Left ventricle myocardium superior (tissue), 1 donor: Measurements from ENCODE around the gene C11orf65. TPM values are rescaled to one million over a fixed set of nuclear protein-coding genes. Genes with fewer than 3 reads are reported as not detected.

Source experiments
- ATAC-seq: fragments of 200-7000 bp; cut with Tn5 transposase; one replicate; pipeline ENCODE4 v1.9.1; 2020; ENCODE audit warnings: mild to moderate bottlenecking, moderate library complexity
- DNase-seq: peaks from one replicate; pipeline ENCODE4 v3.0.0-alpha.2; 2020
- intact Hi-C: fragments of 100-400 bp; cut with micrococcal nuclease; formaldehyde crosslinking; loops from one replicate; pipeline ENCODE4 v1.11.0; 2022
- long read RNA-seq: library from polyadenylated mRNA; unstranded; transcript quantifications from one replicate; pipeline ENCODE4 v2.0.0, GENCODE V29; 2021
- total RNA-seq: library from RNA; stranded (reverse); fragmentation: NEBNext Ultra II Directional; extraction: Animal tissue kit (Norgen Biotek cat#: 25700); gene quantifications from one replicate; pipeline ENCODE4 v1.2.1, GENCODE V29; 2021
- donor health status: DM: no; HTN: yes; CAD: no; lungs with severe emphysema.

Gene C11orf65, protein sequence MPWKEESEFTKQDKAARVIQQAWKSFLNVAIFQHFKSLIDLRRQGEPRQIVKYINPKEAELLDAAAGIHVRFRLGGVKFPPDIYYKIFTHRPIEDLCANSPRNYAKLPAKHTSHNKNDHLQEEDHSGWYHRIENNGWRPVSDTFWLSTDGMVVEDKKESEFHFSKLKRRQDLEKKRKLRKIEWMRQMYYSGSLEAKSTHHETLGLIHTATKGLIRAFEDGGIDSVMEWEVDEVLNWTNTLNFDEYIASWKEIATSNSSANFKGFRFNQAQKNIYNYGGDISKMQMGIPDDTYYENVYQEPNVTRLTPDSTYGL
- total RNA-seq: 0.69 TPM
- long read RNA-seq, partial matches to known transcripts: 0 of 1 reads
- long read RNA-seq, other reads (novel, unspliced or antisense): 1 of 1 reads

DNA sequence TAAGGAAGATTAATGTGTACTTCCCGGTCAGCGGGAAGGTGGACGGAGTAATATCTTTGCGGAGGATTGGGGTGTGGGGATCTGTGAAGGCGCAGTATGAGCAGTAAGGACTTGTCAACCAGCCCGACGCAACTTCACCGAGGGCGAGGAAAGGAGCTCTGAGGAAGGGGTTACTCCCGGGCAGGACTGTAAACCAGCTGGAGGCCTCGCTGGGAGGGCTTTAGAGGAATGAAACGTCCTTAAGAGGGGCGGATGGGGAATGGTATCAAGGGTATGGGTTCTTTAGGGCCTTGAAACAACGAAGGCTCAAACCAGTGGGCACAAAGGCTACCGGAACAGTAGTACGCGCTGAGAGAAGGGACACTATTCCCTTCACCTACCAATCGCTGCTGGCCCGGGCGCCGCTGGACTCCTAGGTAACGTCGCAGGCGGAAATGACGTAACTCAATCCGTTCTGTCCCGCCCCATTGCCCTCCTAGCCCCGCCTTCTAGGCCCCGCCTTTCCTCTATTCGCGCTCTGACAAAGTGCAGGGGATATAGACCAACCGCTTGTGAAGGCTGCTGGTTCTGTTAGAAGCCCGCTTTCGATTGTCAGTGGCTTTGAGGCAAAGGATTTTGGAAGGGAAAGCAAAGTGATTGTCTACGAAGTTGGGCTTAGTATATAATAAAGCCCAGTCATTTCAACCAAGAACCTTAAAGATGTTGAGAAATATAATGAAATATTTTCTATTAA lies at the start of gene C11orf65:
TSS of gene C11orf65 (minus strand) at position 439 of the 733 bp plus-strand sequence. CDS start 5,970 bp downstream, outside the sequence.
- peak; percentile 100 for ATAC-seq
- DNase-seq: peak; percentile 96
- intact Hi-C loops: loop anchor here (5.0 kb wide), 1 partner anchor 245 kb away; the partner anchor contains the start of genes ATM and NPAT

DNA sequence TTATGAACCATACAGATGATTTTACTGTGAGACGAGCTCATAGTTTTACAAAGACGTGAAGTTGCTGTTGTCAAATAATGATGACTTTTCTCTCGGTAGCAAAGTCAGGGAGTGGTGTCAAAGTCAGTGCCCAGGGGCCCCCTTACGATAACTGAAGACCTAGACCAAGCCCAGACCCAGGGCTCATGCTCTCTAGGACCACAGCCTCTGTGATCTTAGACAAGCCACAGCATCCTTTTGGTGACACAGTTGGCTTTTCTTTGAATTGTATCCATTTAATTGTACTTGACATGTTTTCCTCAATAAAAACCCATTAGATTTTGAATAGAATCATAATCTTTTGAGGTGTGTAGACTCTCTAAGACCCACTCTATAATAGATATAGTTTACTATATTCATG lies 48.8 kb upstream of the C11orf65 start:
- ATAC-seq (no peak), DNase-seq (no peak)
- intact Hi-C loops: no loop called here

DNA sequence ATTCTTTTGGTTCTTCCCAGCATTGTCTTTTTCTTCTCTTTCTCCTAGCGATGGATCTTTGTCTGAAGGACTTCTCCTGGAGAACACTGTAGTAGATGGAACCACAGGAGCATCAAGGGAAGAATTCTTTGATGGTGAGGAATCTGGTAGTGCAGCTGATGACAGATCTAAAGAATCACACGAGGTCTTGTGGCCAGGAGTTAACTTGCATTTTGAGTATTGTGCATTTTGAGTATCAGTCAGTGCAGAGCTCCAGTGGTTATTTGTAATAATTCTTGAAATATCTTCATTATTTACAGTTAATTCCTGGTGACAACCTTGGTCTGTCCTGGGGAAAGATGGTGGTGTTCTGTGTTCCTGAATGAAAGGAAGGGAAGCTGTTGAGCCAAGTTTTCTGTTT lies 45.4 kb upstream of the C11orf65 start:
- ATAC-seq: no peak
- intact Hi-C loops: no loop called here
- DNase-seq: no peak

DNA sequence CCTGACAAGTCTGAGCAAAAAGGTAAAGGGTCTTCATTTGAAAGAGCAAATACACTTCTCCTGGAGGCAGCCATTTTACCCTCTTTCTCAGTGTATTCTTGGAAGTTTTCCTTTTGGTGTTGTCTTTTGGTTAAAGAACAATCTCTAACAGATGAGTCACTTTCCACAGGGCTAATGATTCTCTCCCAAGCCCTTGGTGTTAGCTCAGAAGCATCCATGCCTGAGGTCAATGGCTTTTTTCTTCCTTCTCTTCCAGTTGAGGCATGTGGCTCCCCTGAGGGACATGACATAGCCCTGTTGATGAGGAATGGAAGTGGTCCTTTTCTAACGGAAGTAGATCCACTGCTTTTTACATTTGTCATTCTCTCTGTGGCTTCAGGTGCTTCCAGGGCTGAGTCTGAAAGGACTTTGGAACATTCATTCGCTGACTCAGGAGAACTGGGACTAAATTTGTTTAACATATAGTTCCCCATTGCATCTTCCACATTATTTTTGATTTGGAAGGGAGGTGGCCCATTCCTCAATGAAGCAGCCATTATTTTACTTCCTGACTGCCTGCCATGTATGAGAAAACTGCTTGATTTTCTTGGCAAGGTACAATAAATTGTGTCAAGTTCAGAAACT lies 44.6 kb upstream of the C11orf65 start:
- ATAC-seq (no peak), DNase-seq (no peak)
- intact Hi-C loops: no loop called here

DNA sequence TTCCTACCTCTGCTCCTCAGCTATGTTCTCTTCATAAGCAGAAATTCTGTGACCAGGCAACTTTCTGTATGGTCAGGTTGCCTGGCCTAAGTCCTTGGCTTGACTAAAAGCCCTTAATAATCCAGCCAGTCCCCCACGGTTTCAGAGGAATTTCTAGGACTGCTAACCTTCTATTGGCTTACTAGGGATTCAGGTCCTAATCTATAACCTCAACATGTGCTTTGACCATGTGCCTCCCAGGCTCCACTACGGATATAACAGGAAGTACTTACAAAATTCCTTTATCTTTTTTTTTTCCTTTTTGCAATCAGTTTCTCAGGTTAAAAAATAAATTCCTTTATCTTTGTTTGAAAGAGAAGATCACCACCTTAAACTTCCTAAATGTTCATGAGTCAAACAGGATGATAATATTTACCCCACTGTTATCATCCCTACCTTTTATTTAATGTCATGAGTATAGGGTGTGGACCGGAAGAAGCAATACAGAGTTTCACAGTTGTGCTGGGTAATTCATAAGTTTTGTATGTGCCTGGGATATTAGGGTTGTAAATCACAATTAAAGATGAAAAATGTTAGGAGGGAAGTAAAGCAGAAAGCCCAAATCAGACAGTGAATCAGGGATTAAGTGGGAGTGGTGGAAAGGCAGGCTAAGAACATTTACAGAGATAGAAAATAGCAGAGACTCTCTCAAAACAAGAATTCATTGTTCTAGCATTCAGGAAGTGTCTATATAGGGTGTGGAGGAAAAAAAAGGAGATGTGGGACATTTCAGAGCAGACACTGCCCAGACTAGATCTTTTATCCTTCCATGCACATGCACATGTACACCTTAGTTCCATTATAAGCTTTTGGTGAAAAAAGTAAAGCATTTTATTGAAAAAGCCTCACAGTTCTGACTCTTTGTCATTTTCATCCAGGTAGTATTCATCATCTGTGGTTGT lies 41.6 kb upstream of the C11orf65 start:
- DNase-seq: no peak
- no peak for ATAC-seq
- intact Hi-C loops: no loop called here

DNA sequence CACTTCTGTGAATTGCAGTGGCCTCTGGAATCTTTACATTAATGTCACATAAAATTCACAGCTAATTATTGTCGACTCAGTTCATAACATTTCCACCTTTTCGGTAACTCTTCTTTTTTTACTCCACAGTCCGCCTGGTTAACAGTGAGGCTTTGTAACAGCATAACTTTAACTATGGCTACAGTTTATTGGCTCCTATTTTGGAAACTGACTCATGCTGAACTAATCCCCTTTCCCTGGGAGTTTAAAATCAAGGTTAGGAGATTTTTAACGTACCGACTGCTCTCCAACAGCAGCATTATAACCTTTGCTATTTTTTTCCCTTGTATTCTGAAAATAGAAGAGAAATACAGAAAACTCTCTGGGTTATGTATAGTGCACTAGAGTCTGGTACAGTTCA lies 34.1 kb upstream of the C11orf65 start:
- DNase-seq (no peak), ATAC-seq (no peak)
- intact Hi-C loops: no loop called here

DNA sequence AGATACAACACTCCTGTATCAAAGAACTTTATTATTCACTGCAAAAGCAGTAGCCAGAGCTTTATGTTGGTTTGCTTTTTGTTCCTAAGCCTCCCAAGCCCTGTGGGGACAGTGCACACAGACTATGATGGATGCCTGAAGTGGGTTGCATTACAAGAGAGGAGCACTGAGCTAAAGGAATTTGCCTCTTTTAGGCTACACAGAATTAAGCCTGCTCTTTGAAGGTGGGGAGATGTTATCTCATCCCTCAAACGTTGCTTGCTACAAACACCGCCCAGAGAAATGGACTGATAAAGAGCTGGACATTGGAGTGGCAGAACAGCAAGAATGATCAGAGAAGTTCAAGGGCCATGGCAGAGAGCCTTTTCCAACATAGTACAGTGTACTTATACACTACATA lies 33.4 kb upstream of the C11orf65 start:
- DNase-seq (no peak), ATAC-seq (no peak)
- intact Hi-C loops: no loop called here

DNA sequence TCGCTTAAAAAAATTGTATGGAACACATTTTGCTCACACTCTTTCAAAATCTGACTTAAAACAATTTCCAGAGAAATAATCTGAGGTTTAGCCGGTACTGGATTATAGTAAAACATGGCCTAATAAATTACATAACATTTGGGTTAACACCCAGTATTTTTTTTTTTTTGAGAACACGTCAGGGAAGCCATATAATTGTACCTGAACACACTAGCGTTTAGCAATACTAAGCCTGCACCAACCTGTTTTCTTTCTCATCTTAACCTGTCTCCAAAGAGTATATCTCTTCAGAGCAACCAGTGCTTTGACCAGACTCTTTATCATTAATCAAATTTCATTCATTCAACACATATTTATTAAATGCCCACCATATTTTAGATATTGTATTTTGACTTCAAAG lies 32.8 kb upstream of the C11orf65 start:
- intact Hi-C loops: no loop called here
- ATAC-seq (no peak), DNase-seq (no peak)

DNA sequence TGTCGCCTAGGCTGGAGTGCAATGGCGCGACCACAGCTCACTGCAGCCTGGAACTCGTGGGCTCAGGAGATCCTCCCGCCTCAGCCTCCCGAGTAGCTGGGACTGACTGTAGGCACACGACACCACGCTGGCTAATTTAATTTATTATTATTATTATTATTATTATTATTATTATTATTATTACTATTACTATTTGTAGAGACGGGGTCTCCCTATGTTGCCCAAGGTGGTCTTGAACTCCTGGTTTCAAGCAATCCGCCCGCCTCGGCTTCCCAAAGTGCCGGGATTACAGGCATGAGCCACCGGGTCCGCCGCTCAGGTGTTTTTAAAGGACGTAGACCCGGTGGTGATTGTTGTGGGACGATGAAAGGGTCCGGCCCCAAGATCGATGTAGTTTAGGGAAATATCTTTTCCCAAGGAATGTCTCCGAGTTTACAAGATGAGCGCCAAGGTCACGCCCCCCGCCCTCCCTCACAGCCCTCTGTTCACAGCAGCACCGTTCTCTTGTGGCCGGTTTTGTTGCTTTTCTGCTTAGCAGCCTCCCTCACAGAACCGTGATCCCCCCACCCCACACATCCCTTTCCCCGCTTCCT lies 31.6 kb upstream of the C11orf65 start:
- intact Hi-C loops: no loop called here
- DNase-seq: peak; percentile 25
- no peak for ATAC-seq

DNA sequence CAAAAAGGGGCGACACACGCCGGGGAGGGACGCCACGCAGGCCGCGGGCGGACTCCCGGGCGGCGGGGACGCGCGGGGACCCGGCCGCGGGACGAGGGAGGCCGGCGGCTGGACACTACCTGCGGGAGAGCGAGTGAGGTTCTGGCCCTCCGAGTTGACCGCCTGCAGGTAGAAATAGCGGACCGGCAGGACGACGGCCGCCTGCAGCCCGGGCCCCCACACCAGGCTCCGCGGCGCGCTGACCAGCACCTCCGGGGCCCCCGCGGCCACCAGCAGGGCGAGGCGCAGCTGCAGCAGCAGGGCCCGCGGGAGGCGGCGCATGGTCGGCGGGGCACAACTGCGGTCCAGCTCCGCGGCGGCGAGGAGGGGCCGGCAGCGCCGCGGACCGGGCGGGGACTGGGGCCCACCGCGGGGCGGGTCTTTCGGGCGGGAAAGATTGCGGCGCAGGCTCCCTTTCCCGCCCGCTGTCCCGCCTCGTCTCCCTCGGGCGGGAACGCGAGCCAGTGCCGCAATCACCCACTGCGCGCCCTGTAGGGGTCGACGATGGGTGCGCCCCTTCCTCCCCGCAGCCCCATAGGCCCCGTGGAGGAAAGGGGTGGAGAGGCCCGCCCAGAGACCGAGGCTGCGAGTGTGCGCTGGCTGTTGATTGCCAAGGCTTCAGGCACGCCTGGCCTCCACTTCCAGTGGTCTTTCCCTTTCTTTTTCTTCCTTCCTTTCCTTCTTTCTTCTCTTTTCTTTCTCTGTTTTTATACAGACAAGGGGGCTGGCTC lies 30.9 kb upstream of the C11orf65 start, which contains the start of gene POGLUT3:
TSS of gene POGLUT3 (minus strand) at position 339 of the 770 bp plus-strand sequence. CDS start at position 321, 18 bp downstream.
- ATAC-seq (peak; percentile 92), DNase-seq (peak; percentile 79)
- intact Hi-C loops: no loop called here

DNA sequence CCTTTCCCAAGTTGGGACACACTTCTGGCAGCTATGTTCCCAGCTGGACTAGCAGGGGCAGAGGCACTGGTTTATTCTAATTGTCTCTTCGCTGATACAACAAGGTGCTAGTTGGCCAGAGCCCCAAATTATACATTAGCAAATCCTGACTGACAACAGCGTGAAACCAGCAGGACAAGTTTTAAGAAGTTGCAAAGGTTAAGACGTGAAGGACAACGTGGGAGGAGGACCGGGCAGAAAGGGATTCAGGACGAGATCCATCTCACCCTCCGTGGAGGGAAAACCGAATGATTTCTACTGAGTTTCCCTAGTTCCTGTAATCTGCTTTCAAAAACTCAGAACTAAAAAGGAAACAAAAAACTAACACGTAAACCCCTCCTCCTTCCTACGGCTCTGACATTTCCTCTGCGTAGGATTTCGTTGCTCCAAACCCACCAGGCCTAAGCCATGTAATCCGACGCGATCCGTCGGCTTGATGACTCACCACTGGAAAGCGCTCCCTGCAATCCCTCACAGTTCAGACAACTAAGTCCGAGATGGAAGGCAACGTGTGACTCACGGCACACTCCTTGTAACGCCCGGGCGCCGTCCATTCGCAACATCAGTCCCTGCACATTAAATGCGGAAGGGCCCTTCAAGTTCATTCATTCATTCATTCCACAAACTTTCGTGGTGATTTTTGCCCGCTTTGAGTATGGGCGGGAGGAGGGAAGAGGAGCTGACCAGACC lies 30.2 kb upstream of the C11orf65 start:
- ATAC-seq (peak; percentile 94), DNase-seq (peak; percentile 83)
- intact Hi-C loops: no loop called here

DNA sequence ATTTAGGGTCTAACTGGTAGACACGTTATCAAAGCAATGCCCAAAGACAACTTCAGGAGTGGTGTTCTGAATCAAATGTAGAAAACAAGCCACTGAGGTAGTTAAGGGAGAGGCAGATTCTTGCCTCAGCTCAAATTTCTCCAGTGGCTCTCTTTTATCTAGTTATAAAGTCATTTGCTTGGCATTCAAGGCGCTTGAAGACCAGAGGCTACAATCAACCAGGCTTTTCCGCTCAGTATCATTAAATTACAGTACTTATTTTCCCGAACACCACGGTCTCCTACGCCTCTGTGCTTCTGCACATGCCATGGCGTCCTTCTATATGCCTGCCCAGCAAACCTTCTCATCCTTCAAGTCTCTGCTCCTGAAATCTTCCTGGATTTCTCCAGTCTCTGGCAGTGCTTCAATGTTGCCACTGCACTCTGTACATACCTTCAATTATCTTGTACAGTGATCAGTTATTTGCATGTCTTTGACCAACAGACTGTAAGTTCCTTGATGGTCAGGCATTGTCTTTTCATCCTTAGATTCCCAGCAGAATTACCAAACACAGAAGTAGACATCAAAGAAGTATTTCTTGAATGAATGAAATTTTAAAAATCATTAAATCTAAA lies 29.4 kb upstream of the C11orf65 start:
- intact Hi-C loops: no loop called here
- ATAC-seq (no peak), DNase-seq (no peak)

DNA sequence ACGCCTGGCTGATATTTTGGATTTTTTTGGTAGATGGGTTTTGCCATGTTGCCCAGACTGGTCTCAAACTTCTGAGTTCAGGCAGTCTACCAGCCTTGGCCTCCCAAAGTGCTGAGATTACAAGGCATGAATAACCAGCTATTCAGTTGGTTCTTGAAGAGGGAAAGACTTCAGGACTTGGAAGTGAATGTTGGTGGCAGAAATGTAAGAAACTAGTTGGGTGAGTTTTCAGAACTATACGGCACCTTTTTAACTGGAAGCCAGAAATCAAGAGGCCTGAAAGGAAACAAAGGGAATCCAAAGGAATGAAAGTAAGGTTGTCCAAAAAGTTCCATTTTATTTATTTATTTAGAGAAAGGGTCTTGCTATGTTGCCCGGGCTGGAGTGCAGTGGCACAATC lies 28.0 kb upstream of the C11orf65 start:
- intact Hi-C loops: no loop called here
- ATAC-seq (no peak), DNase-seq (no peak)

DNA sequence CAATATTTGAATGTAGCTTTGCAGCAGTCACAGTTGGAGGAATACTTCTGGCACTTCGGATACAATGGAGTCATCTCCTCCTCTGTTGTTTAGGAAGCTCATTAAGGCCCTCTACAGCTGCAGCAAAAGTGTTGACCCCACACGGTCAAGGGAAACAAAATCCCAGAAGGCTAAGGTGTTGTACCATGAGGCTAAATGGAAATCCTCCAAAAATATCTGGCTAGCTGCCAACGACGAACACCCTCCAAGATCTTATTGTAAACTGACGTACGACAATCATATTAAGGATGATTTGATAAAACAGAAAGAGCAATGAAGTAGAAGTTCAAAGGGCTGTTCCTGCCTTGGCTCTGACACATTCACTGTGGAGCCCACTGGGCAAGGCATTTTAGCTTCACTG lies 26.9 kb upstream of the C11orf65 start:
- ATAC-seq (no peak), DNase-seq (no peak)
- intact Hi-C loops: no loop called here

DNA sequence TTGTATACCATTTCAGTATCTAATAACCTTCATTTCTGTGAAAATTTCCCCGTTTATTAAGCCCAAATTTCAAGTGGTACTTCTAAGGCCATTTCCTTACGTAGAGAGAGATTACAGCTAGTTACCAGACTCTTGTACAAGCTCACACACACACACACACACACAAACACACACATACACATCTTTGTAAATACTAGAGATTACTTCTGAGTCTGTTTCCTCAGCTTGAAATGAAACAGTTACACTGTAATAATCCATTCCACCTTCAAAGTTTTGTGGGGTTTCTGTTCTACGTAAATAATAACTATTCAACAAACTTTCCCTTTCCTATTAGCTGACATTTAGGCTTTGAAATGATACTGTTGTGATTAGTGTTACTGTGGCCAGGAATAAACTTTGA lies 24.6 kb upstream of the C11orf65 start:
- DNase-seq: no peak
- intact Hi-C loops: no loop called here
- no peak for ATAC-seq

DNA sequence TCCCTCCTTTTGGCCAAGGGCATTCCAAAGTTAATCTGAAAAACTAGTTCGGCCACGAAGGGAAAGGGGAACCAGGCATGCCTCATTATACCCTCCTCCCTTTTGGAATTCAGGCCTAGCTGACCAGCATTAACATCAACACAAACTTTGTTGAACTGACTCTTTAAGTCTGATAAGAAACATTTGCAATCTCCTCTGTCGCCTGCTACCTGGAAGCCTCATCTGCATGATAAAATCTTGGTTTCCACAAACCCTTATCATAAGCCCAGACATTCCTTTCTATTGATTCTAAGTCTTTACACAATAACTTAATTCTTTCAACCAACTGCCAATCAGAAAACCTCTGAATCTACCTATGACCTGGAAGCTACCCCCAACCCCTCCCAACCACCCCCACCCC lies 19.5 kb upstream of the C11orf65 start:
- ATAC-seq: no peak
- no peak for DNase-seq
- intact Hi-C loops: no loop called here

DNA sequence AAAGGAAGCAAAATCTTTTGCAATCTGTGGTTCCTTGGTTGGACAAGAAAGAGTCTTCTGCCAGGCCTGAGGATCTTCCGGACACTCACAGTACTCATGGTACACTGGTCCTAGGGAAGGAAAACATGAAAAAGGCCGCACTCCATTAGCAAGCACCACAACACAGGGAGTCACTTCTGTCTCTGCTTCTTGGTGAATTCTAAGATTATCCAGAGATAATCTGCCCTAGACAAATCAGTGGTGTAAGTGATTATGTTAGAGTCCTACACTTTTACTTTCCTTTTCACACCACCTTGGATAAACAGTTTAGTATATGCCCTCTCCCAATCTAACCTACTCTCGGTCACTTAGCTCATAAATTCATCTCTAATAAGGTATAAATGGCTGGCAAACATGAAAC lies 19.0 kb upstream of the C11orf65 start:
- no peak for ATAC-seq
- intact Hi-C loops: no loop called here
- DNase-seq: no peak
